PC-9 (cell line): Measurements from ENCODE around the gene ACSL6.

Experiments
- CTCF ChIP-seq: fragments of 200-600 bp; sonication (generic); conservative IDR thresholded peaks from 2 replicates; pipeline ENCODE4 v1.6.1; 2017; ENCODE audit warnings: mixed run types, antibody characterized with exemption, mild to moderate bottlenecking, moderate library complexity
- EZH2 ChIP-seq: fragments of 200-600 bp; sonication (generic); IDR thresholded peaks from 2 replicates; pipeline ENCODE4 v1.8.0; 2017; ENCODE audit warnings: antibody characterized with exemption, low read depth

GRCh38 chr5:132059043-132059695 is 47.7 kb upstream of the ACSL6 start:
- TF ChIP-seq CTCF (no peak), EZH2 (no peak)
